GM12878 (cell line): ENCODE measurements around the gene C4orf33. TPM values are rescaled to one million over a fixed set of nuclear protein-coding genes. Genes with fewer than 3 reads are reported as not detected.

Source experiments
- CBX3 ChIP-seq: fragments of 200-600 bp; sonication (generic); IDR thresholded peaks from 2 replicates; pipeline ENCODE4 v1.6.1; 2016; ENCODE audit warnings: low read depth, borderline replicate concordance
- EP300 ChIP-seq, 2 experiments: fragments of 150-350 bp in 1 of 2; IDR thresholded peaks; 2 replicates each; pipeline ENCODE4 v1.6.1; 2011 to 2012; ENCODE audit warnings: low read depth in 2 of 2, low read length in 2 of 2, borderline replicate concordance in 1 of 2, improper control_type of control experiment in 1 of 2, inconsistent platforms in 1 of 2; ENCODE audit not compliant: control insufficient read depth in 1 of 2
- FOS ChIP-seq: IDR thresholded peaks from 3 replicates; pipeline ENCODE4 v1.6.1; 2011; ENCODE audit warnings: borderline replicate concordance; ENCODE audit not compliant: insufficient read length; ENCODE audit errors: extremely low read depth
- FOXK2 ChIP-seq: fragments of 450-650 bp; IDR thresholded peaks from 2 replicates; pipeline ENCODE4 v1.6.1; 2017; ENCODE audit warnings: mild to moderate bottlenecking, moderate library complexity
- FOXM1 ChIP-seq: IDR thresholded peaks from 2 replicates; pipeline ENCODE4 v1.6.1; 2012; ENCODE audit warnings: low read depth, mild to moderate bottlenecking, inconsistent platforms, low read length, moderate library complexity
- GABPA ChIP-seq: IDR thresholded peaks from 2 replicates; pipeline ENCODE4 v1.6.1; 2014; ENCODE audit warnings: antibody characterized with exemption, low read depth, mild to moderate bottlenecking, inconsistent platforms
- IKZF1 ChIP-seq: fragments of 450-650 bp; conservative IDR thresholded peaks from 2 replicates; pipeline ENCODE4 v1.6.1; 2017; ENCODE audit warnings: antibody characterized with exemption, mild to moderate bottlenecking
- KLF5 ChIP-seq: fragments of 450-650 bp; IDR thresholded peaks from 2 replicates; pipeline ENCODE4 v1.6.1; 2014; ENCODE audit warnings: mild to moderate bottlenecking; ENCODE audit not compliant: partially characterized antibody
- LARP7 ChIP-seq: fragments of 450-650 bp; IDR thresholded peaks from 2 replicates; pipeline ENCODE4 v1.6.1; 2017; ENCODE audit warnings: mild to moderate bottlenecking
- MEF2B ChIP-seq: fragments of 450-650 bp; IDR thresholded peaks from 2 replicates; pipeline ENCODE4 v1.6.1; 2018; ENCODE audit warnings: mild to moderate bottlenecking, moderate library complexity; ENCODE audit not compliant: partially characterized antibody, poor library complexity, severe bottlenecking
- MXI1 ChIP-seq: fragments of 150-350 bp; IDR thresholded peaks from 2 replicates; pipeline ENCODE4 v1.6.1; 2011; ENCODE audit warnings: low read depth, mild to moderate bottlenecking, inconsistent platforms, low read length, improper control_type of control experiment
- POU2F2 ChIP-seq: IDR thresholded peaks from 3 replicates; pipeline ENCODE4 v1.6.1; 2011; ENCODE audit warnings: low read depth, mild to moderate bottlenecking, low read length, borderline replicate concordance
- RAD51 ChIP-seq: fragments of 450-650 bp; IDR thresholded peaks from 2 replicates; pipeline ENCODE4 v1.6.1; 2016; ENCODE audit warnings: moderate library complexity, mild to moderate bottlenecking, inconsistent platforms
- RBBP5 ChIP-seq: fragments of 200-600 bp; sonication (generic); conservative IDR thresholded peaks from 2 replicates; pipeline ENCODE4 v1.6.1; 2016
- SPI1 ChIP-seq: IDR thresholded peaks from 2 replicates; pipeline ENCODE4 v1.6.1; 2011; ENCODE audit warnings: low read depth, mild to moderate bottlenecking, low read length, moderate library complexity, borderline replicate concordance; ENCODE audit not compliant: insufficient read depth
- SUPT20H ChIP-seq: IDR thresholded peaks from 2 replicates; pipeline ENCODE4 v1.6.1; 2011; ENCODE audit warnings: low read depth, mild to moderate bottlenecking, low read length, moderate library complexity, borderline replicate concordance; ENCODE audit not compliant: control insufficient read depth
- WRNIP1 ChIP-seq: IDR thresholded peaks from 2 replicates; pipeline ENCODE4 v1.6.1; 2011; ENCODE audit warnings: low read depth, low read length, improper control_type of control experiment, borderline replicate concordance
- polyA plus RNA-seq, 11 experiments: library from polyadenylated mRNA; depleted of rRNA in 4 of 11; unstranded in 6 of 11; stranded (reverse) in 5 of 11; fragments of >200 nt; fragmentation: Nextera tagmentation in 4 of 11; fragmentation: Illumina TruSeq in 1 of 11; extraction: Ambion mirVana in 4 of 11; extraction: Trizol in 1 of 11; gene quantifications; 1 replicate in 1 of 11; 2 replicates in 10 of 11; pipeline versions ENCODE4 v1.2.1 to v1.2.3, GENCODE V29; 2011 to 2016; ENCODE audit warnings: inconsistent platforms in 2 of 11, missing spikeins in 2 of 11, low read depth in 1 of 11
- total RNA-seq, 4 experiments: library from RNA; depleted of rRNA in 3 of 4; stranded (reverse); fragments of >200 nt in 3 of 4; fragmentation: Illumina TruSeq in 1 of 4; extraction: Trizol in 1 of 4; gene quantifications; 2 replicates each; pipeline versions ENCODE4 v1.2.1 to v1.2.3, GENCODE V29; 2013 to 2021
- TF ChIP-seq, protein P1 (sequence below): fragments of 450-650 bp; formaldehyde crosslinking; IDR thresholded peaks from 2 replicates; pipeline ENCODE4 v1.4.0; 2022; ENCODE audit warnings: mild to moderate bottlenecking, moderate library complexity
- TF ChIP-seq, protein P2 (sequence below): IDR thresholded peaks from 2 replicates; pipeline ENCODE4 v1.6.1; 2012; ENCODE audit warnings: low read depth, low read length, improper control_type of control experiment
- TF ChIP-seq, protein P3 (sequence below): IDR thresholded peaks from 2 replicates; pipeline ENCODE4 v1.6.1; 2011; ENCODE audit warnings: borderline replicate concordance, low read depth, mild to moderate bottlenecking, moderate library complexity, low read length; ENCODE audit not compliant: insufficient read depth, poor library complexity, severe bottlenecking
- TF ChIP-seq, protein P4 (sequence below): IDR thresholded peaks from 2 replicates; pipeline ENCODE4 v1.6.1; 2011; ENCODE audit warnings: low read depth, low read length, improper control_type of control experiment, borderline replicate concordance
- TF ChIP-seq, protein P5 (sequence below): fragments of 450-650 bp; IDR thresholded peaks from 2 replicates; pipeline ENCODE4 v1.6.1; 2017; ENCODE audit warnings: mild to moderate bottlenecking

The C4orf33 gene
- total and polyA plus RNA-seq, 10 of the 15 experiments (the other 5 are each of a cell fraction or from before 2014, with no cell fraction given) = 10.2 to 29.8 (median 20.3) TPM

DNA sequence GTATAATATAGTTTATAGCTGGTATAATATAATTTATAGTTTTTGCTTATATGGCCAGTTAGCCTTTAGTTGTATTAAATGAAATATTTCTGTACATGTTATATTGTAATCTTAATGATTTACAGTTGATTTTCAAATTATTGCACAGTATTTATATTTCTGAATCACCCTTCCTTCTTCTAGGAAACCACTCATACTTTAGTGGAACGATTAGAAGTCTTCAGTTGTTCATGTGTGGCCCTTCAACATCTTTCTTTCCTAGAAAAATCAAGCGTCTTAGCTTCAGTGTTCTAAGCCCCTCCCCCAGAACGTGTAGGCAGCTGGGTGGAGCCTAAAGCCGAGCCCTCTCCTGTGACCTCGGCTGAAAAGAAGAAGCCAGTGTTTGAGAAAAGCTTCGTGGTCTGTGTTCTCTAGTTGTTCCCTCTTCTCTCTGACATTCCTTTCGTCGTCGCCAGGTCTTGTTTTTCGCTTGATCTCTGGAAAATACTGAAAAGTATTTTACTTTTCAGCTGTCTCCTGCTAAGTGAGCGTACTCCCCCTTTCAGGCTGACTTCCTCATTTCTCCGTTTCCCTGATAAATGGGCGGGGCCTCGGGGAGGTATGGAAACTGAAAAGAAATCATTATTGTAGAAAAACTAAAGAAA is at the start of gene C4orf33 (continued):
- TF ChIP-seq, protein P1, sequence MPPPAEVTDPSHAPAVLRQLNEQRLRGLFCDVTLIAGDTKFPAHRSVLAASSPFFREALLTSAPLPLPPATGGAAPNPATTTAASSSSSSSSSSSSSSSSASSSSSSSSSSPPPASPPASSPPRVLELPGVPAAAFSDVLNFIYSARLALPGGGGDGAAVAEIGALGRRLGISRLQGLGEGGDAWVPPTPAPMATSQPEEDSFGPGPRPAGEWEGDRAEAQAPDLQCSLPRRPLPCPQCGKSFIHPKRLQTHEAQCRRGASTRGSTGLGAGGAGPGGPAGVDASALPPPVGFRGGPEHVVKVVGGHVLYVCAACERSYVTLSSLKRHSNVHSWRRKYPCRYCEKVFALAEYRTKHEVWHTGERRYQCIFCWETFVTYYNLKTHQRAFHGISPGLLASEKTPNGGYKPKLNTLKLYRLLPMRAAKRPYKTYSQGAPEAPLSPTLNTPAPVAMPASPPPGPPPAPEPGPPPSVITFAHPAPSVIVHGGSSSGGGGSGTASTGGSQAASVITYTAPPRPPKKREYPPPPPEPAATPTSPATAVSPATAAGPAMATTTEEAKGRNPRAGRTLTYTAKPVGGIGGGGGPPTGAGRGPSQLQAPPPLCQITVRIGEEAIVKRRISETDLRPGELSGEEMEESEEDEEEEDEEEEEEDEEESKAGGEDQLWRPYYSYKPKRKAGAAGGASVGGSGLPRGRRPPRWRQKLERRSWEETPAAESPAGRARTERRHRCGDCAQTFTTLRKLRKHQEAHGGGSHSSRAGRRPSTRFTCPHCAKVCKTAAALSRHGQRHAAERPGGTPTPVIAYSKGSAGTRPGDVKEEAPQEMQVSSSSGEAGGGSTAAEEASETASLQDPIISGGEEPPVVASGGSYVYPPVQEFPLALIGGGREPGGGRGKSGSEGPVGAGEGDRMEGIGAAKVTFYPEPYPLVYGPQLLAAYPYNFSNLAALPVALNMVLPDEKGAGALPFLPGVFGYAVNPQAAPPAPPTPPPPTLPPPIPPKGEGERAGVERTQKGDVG (CRISPR knock-in tag) = no peak
- TF ChIP-seq GABPA (no peak), MEF2B (no peak), CBX3 (no peak), IKZF1 (peak; percentile 88), SUPT20H (no peak), WRNIP1 (no peak), MXI1 (peak; percentile 72), FOS (no peak), LARP7 (no peak), RAD51 (peak; percentile 23; the same call in 1 of the 2 replicates), SPI1 (peak; percentile 95), KLF5 (no peak), RBBP5 (no peak), EP300 (IDR thresholded peaks at IDR 0.05; ENCODE audit: borderline replicate concordance in 1 of 2, control insufficient read depth in 1 of 2, low read depth in 2 of 2, low read length in 2 of 2) (0 out of 4 replicates have a peak, but pooled peaks of 1 of the 2 experiments have one; percentile 8), FOXK2 (no peak), FOXM1 (no peak), POU2F2 (peak; percentile 59; the same call in 1 of the 3 replicates)
- TF ChIP-seq, protein P2, sequence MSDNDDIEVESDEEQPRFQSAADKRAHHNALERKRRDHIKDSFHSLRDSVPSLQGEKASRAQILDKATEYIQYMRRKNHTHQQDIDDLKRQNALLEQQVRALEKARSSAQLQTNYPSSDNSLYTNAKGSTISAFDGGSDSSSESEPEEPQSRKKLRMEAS = no peak
- TF ChIP-seq, protein P3, sequence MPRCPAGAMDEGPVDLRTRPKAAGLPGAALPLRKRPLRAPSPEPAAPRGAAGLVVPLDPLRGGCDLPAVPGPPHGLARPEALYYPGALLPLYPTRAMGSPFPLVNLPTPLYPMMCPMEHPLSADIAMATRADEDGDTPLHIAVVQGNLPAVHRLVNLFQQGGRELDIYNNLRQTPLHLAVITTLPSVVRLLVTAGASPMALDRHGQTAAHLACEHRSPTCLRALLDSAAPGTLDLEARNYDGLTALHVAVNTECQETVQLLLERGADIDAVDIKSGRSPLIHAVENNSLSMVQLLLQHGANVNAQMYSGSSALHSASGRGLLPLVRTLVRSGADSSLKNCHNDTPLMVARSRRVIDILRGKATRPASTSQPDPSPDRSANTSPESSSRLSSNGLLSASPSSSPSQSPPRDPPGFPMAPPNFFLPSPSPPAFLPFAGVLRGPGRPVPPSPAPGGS = no peak
- TF ChIP-seq, protein P4, sequence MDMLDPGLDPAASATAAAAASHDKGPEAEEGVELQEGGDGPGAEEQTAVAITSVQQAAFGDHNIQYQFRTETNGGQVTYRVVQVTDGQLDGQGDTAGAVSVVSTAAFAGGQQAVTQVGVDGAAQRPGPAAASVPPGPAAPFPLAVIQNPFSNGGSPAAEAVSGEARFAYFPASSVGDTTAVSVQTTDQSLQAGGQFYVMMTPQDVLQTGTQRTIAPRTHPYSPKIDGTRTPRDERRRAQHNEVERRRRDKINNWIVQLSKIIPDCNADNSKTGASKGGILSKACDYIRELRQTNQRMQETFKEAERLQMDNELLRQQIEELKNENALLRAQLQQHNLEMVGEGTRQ = no peak
- TF ChIP-seq, protein P5, sequence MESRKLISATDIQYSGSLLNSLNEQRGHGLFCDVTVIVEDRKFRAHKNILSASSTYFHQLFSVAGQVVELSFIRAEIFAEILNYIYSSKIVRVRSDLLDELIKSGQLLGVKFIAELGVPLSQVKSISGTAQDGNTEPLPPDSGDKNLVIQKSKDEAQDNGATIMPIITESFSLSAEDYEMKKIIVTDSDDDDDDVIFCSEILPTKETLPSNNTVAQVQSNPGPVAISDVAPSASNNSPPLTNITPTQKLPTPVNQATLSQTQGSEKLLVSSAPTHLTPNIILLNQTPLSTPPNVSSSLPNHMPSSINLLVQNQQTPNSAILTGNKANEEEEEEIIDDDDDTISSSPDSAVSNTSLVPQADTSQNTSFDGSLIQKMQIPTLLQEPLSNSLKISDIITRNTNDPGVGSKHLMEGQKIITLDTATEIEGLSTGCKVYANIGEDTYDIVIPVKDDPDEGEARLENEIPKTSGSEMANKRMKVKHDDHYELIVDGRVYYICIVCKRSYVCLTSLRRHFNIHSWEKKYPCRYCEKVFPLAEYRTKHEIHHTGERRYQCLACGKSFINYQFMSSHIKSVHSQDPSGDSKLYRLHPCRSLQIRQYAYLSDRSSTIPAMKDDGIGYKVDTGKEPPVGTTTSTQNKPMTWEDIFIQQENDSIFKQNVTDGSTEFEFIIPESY = no peak
